NCI-H1105 treated with DMSO at 0.1 percent for 48 hours (cell line): ENCODE measurements around the gene GPRC5A.

Experiments used
- DNase-seq: peaks from one replicate; lab custom pipeline; 2025; lab: John Stamatoyannopoulos, UW

GPRC5A gene

DNA sequence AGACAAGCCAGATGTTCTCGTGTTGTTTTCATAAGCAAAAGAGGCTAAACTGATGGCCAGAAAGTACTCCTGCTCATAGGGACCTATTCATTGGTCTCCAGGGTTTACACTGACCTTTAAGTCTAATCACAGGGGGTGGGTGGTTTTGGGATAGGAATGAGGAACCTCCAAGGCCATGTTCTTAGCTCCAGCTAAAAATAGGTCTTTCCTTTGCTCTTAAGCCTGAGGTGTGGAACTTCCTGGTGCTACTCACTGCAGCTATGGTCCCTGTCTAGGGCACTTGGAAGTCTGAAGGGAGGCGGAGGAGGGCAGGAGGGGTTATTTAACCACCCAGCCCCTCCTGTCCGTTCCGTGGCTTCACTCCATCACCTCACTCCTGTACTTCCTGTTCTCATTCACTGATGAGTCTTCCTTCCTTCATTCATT lies 18.6 kb downstream of the GPRC5A start:
- DNase-seq, result no peak

DNA sequence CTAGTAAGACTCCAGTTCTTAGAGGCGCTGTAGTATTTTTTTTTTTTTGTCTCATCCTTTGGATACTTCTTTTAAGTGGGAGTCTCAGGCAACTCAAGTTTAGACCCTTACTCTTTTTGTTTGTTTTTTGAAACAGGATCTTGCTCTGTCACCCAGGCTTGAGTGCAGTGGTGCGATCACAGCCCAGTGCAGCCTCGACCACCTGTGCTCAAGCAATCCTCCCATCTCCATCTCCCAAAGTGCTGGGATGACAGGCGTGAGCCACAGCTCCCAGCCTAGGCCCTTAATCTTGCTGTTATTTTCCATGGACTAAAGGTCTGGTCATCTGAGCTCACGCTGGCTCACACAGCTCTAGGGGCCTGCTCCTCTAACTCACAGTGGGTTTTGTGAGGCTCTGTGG lies 21.3 kb downstream of the GPRC5A start:
- DNase-seq, result no peak

DNA sequence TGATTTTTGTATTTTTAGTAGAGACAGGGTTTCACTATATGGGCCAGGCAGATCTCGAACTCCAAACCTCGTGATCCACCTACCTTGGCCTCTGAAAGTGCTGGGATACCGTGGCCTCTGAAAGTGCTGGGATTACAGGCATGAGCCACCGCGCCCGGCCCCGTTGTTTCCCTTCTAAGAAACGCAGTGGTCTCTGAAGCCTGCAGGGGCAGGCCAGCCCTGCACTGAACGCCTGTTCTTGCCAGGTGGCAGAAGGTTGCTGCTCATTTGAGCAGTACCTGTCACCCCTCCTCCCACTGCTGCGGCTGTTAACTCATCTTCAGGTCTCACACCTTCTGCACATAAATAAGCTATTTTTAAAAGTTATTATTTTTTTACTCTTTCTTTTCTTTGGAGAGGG lies 24.3 kb downstream of the GPRC5A start:
- no peak for DNase-seq

DNA sequence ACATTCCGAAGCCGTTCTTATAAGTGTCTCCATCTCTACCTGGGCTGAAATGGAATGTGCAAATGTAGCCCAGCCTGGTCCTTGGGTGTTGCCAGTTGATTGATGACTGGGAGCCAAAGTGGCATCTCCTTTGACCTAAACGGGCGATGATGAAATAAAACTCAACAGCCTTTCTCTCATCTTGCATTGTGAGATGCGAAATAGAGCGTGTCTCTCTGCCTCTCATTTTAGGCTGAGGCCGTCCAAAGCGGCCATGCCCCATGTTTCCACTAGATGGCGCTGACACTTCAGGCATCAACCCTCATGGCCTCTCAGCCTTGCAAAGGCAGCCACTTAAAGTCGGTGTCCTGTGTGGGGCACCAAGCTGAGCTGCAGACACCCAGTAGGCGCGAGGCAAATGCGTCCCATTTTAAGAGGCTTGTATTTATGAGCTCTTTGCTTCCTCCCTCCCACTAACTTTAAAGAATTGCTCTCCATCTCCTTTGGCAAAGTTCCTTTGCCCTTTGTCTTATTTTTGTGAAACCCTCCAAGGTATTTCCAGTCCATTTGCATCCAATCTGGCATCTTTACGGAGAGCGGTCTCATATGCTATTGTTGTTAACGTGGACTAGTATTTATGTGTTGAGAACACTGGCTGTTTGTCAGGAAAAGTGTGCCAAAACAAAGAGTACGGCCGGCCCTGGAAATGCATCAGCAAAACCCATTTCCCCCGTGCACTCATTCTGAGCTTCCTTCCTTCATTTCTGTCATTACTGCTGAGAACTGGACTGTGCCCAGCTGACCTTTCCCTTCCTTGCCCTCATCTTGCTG lies 25.0 kb downstream of the GPRC5A start:
- DNase-seq, result peak; percentile 74

DNA sequence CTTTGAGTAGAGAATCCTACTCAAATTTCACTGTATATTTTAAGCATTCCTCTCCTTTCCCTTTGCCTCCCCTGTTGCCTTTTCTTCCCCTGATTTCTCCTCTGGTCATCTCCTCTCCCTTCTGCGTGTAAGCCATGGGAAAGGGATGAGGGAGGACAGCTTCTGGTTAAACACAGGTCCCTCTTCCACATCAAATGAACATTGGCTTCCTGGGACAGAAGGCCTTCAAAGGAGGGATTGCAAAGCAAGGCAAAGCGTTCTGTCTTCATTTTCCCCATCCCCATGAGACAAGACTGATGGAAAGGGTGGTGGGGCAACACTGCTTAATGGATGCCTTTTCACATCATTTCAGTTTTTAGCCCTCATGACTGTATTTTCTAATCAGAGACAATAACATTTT lies 26.2 kb downstream of the GPRC5A start:
- DNase-seq, result no peak

DNA sequence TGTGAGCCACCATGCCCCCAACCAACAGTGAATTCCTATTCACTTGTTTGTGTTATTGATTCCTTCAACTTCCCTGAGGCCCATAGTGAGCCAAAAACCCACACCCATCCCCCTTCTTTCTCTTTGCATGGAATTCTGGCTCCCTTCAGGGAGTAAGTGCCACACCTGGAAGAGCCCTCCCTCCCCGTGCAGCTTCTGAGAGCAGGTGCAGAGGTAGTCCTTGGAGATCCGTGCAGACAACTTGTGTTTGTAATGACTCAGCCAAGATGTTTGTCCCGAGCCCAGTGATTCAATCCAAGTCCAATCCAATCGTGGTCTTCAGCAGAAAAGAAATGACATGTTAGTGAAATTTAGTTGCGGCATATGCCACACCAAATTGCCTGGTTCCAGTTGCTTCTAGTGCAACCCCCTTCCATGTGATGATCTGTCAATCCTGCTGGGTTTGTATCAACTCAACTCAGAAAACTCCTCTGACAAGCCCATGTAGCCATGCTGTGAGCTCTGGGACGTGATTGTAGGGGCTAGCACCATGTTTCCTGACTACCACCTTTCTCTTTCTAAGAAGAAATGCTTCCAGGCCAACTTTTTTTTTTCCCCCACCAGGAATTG lies 27.5 kb downstream of the GPRC5A start:
- DNase-seq, result no peak

DNA sequence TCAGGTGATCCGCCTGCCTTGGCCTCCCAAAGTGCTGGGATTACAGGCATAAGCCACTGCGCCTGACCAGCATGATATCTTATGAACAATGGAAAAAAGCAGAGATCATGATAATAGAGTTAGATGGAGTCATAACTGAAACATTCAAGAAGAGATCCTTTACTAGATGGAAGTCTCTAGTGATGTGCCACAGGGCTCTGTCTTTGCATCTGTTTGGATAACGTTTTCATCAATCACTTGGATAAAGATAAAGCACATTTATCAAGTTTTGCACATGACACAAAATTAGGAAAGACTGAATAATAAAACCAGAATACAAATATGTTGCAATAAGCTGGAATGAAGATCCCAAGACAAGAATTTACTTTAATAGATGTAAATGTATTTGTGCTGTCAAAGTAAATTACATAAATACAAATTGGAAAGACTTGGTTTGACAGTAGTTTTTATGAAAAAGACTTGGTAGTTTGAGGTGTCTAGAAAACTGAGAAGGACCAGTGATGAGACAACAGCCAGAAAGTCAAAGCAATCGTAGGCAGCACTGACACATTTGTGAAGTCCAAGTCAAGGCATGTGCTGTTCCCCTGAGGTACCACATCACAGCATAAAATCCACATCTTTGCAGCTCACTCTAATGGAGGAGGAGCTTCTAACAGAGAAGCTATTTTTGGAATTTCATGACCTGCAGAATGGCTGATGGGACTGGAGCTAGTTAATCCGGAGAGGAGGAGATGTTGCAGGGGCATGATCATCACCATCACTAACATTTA lies 28.5 kb downstream of the GPRC5A start:
- no peak for DNase-seq

DNA sequence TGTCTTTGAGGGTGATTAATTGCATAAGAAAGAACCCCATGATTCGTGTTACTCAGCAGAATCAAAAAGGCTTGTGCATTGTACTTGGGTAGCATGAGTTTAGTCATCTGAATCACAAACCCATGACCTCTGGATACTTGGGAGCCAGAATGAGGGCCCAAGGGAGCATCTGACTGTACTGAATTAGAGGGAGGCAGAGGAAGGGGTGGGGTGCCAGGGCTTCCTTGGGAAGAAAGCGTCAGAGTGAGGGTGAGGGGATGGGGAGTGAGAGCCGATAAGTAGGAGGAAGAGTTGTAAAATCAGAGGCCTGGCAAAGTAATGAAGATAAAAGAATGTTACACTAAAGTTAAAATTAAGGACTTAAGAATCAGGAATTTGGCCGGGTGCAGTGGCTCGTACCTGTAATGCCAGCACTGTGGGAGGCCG lies 30.8 kb downstream of the GPRC5A start:
- no peak for DNase-seq

DNA sequence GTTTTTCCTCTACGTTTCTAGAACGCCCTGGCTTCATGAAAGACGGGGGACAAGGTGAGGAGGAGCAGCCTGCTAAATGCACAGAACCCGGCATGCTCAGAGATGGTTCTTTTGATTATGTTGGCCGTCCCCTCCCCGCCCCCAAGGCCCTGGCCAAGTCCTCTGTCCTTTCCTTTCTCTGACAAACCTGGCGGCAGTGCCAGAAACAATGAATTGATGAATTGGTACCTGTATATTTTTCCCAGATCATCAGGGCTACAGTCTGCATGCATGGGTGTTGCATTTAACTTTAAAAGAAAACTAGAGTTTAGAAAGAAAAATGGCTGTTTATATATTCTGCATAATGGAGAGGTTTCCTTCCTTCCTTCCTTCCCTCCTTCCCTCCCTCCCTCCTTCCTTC lies 31.6 kb downstream of the GPRC5A start:
- no peak for DNase-seq

DNA sequence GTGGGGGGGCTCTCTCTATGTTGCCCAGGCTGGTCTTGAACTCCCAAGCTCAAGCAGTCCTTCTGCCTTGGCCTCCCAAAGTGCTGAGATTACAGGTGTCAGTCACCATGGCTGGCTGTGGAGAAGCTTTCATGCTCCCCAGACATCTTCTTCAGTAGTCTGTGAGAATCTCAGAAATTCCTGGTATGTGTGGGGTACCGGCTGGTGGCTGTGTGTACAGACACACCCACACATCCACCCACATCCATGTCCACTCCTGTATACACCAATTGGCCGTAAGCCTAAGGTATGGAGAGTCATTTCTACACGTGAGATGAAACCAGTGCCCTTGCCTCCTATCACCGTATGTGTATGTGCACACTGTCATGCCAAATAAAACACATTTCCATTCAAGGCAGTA lies 32.8 kb downstream of the GPRC5A start:
- DNase-seq, result no peak

DNA sequence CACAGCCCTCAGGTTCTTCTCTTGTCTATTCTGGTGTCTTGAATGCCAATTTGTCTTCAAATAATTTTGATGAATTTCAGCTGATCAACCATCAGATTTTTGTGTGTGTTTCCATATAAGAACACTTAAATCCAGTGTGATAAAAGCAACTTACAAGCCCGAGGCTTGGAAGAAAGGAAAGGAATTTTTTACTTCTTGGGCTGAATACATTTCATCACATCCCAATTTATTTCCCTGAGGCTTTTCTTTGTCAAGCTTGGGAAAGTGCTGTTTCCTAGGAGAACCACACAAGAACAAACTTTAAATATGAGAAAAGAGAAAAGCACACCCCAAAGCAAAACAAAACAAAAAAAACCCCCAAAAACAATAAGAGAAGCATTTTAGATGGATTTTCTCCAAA lies 34.0 kb downstream of the GPRC5A start:
- DNase-seq, result no peak

DNA sequence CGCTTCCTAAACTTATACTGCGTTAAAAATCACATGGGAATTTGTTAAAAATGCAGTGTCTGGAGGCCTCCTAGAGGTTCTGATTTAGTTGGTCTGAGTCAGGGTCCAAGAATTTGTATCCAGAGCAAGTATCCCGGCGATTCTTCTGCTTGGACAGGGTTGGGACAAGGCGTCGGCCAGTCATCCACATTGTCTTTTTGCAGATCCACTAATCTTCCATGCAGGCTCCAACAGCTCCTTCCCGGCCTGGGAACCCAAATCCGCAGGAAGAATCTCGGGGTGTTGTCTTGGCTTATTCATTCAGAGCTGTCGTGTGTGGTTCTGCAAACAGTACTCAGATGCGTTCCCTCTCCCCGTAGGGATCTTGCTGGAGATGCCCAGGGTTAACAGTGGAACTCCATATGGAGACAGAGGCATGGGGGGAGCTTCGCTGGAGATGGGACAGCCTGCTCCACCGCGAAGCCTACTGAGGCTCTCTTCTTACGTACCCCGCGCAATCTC lies 35.3 kb downstream of the GPRC5A start:
- no peak for DNase-seq

DNA sequence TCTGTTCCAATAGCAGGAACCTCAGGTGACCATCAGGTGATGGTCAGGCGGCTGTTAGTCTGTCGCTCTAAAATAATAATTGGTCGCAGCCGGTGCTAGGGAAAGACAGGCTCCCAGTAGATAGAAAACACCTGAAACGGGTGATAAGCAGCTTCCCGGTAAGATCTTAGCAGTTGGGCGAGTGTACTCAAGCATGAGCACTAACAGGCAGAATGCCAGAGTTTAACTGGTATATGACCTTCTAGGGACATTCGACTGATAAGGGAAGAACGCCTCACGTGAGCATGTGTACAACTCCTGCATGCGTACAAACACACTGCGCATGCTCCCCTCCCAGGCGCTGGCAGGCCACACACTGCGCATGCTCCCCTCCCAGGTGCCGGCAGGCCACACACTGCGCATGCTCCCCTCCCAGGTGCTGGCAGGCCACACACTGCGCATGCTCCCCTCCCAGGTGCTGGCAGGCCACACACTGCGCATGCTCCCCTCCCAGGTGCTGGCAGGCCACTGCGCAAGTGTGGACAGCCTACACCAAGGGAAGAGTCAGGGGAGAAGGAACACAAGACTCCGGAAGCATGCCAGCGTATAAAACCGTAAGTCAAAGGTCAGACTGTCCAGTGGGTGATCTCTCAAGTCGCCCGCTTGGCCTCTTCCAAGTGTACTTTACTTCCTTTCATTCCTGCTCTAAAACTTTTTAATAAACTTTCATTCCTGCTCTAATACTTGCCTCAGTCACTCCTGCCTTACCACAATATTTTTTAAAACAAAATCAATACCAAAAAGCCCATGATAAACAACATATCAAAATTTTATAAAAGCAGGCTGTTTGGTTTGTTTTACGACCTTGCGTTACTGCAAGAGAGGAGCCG lies 36.1 kb downstream of the GPRC5A start:
- peak; percentile 95 for DNase-seq

DNA sequence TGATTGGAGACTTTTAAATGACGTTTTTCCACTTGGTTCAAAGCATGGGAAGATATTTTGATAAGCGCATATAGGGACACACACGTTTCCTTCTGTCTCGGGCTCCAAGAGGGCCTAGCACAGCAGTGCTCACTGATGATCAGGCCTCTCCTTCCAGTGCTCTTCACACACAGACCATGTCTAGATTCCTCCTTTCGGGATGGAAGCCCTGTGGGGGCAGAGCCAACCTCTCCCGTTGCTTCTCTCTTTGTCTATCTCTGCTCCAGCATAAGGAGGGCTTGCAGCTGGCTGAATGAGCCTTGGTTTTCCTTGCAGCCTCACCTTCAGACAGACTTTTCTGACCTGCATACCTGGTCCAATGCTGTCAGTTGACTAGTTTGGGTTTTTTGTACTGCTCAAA lies 38.3 kb downstream of the GPRC5A start:
- no peak for DNase-seq

DNA sequence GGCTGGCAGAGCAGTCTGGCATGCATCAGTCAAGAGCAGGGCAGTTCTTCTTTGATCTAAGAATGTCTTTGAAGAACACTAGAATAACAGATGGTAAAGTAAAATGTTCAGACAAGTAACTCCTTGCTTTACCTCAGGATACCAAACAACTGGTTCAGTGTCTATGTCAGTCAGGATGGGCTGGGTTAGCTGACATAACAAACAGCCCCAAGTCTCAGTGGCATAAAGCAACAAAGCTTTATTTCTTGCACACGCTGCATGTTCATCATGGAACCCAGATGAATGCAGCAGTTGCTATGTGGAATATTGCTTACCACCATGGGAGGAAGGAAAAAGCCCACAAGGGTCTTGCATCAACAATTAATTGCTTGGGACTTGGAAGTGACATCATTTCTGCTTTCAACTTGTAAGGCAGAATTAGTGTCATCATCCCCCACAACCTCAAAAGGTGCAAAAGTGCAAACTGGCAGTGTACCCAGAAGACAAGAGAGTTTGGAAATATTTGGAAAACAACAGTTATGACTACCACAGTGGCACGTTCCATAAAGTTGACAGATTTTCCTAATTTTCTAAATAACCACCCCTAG lies 39.4 kb downstream of the GPRC5A start:
- DNase-seq, result no peak

DNA sequence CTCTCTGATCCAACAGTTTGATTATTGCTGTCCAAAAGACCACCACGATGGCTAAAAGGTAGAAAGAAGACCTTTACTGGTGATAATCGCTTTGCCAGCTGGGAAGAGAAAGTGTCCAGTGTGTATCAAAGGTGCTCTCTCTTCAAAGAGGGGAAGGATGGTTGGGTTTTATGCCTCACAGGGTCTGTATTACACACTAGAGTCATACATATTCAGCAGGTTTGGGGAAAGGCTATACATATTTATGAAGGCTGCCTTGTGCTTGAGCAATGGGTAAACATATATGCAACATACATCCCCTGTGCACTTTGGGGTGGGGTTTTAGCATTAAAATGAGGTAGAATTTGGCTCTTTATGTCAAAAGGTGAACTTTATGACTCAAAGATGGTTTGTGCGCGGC lies 42.4 kb downstream of the GPRC5A start:
- no peak for DNase-seq

DNA sequence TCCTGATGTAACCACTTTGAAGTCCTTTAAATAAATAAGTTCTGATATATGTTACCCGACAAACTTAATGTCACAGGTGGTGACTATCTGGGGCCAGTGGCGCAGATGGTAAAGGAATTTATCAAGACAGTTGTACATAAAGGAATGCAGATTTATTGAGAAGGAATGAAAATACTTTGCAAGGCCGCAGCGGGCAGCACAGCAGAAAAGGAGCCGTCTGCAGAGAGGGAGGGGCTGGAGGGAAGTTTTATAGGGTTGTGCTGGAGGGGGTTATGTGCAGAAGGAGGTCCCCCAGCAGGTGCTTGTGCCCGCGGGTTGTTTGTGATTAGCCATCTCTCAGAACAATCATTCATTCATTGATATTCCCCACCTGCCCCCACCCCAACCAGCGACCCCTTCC lies 43.2 kb downstream of the GPRC5A start:
- no peak for DNase-seq

DNA sequence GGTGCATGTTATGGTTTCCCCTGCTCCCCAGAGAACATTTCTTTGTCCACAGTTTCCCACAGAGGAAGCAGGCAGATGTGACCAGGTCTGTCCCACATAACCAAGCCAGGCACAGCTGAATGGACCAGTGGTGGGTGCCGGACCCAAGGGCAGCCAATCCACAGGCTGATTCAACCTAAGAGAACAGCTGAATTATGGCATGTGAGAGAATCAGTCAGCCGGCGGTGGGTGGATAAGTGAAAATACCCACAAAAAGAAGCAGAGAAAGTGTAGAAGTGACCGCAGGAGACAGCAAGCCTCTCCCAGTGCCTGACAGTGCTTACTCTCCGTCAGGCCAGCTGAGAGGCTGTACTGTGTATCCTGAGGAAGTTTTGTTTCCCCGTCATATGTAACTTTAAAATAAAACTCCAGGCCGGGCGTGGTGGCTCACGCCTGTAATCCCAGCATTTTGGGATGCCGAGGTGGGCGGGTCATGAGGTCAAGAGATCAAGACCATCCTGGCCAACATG lies 45.7 kb downstream of the GPRC5A start:
- DNase-seq, result no peak

DNA sequence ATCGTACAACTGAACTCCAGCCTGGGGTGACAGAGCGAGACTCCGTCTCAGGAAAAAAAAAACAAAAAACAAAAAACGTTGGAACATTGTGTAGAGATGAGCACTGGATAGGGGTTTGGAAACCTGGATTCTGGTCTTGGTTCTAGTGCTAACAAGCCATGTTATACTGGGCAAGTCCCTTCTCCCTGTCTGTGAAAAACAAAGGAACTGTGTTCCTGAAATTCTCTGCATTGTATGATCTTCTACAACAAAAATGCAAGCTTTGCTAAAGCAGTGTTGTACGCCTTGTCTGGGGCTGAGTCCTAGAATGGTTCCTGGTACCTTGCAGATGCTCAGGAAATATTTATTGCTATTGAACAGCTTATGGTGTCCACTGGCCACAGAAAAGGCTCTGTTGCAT lies 47.2 kb downstream of the GPRC5A start:
- no peak for DNase-seq

DNA sequence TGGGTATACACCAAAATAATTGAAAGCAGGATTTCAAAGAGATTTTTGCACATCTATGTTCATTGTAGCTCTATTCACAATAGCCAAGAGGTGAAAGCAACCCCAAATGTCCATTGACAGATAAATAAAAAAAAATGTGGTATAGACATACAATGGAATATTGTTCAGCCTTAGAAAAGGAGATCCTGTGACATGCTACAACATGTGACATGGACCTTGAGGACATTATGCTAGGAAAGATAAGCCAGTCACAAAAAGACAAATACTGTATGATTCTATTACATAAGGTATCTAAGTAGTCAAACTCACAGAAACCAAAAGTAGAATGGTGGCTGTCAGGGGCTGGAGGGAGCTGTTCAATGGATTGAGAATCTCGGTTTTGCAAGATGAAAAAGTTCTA lies 48.5 kb downstream of the GPRC5A start:
- DNase-seq, result no peak
